GM23248 (cell line): Measurements from ENCODE around the gene PPP2R2B.

Experiments
- EZH2 ChIP-seq: fragments of 200-600 bp; sonication (generic); IDR thresholded peaks from 2 replicates; pipeline ENCODE4 v1.6.1; 2018; ENCODE audit warnings: antibody characterized with exemption, mild to moderate bottlenecking; ENCODE audit not compliant: insufficient read depth, poor library complexity, severe bottlenecking
- EZH2phosphoT487 ChIP-seq: fragments of 200-600 bp; sonication (generic); IDR thresholded peaks from 2 replicates; pipeline ENCODE4 v1.6.1; 2018; ENCODE audit warnings: antibody characterized with exemption, moderate library complexity, mild to moderate bottlenecking, low read depth; ENCODE audit not compliant: insufficient read depth

GRCh38 chr5:146628950-146629349 is 249.6 kb downstream of the PPP2R2B start:
- no peak for TF ChIP-seq EZH2
- TF ChIP-seq EZH2phosphoT487 = no peak
